Right lobe of liver (tissue), 6 donors: ENCODE results near the gene AKR7A2. TPM values are rescaled to one million over a fixed set of nuclear protein-coding genes. Genes with fewer than 3 reads are reported as not detected.

ENCODE experiments used
- ATAC-seq, 4 donors: fragments of 200-7000 bp; cut with Tn5 transposase; one replicate each; pipeline ENCODE4 v1.9.1; 2020; ENCODE audit warnings: mild to moderate bottlenecking in 4 of 4, moderate library complexity in 4 of 4
- DNase-seq, 3 donors: peaks; one replicate each; pipeline ENCODE4 v3.0.0-alpha.2; 2020
- H3K27ac ChIP-seq, 3 donors: fragments of 200-600 bp; one replicate each; pipeline ENCODE4 v1.8.0; 2022
- H3K27me3 ChIP-seq, 2 donors: fragments of 200-600 bp; one replicate each; pipeline ENCODE4 v1.8.0; 2022
- H3K36me3 ChIP-seq, 4 donors: fragments of 200-600 bp; sonication (generic) in 1 of 4; one replicate each; pipeline versions ENCODE4 v1.5.1 to v1.8.0; 2017 to 2022; ENCODE audit warnings: control low read depth in 1 of 4
- H3K4me1 ChIP-seq, 4 donors: fragments of 200-600 bp; sonication (generic) in 1 of 4; one replicate each; pipeline versions ENCODE4 v1.5.1 to v1.8.0; 2017 to 2022; ENCODE audit warnings: control low read depth in 1 of 4
- H3K4me3 ChIP-seq, 3 donors: fragments of 200-600 bp; one replicate each; pipeline ENCODE4 v1.8.0; 2022
- H3K9me3 ChIP-seq, 4 donors: fragments of 200-600 bp; sonication (generic) in 1 of 4; one replicate each; pipeline versions ENCODE4 v1.5.1 to v1.8.0; 2017 to 2022; ENCODE audit warnings: control low read depth in 1 of 4
- POLR2A ChIP-seq: fragments of 450-650 bp; IDR thresholded peaks from one replicate; pipeline ENCODE4 v1.6.1; 2017; ENCODE audit warnings: antibody characterized with exemption, mild to moderate bottlenecking
- WGBS: methylation state at CpG from one replicate; pipeline ENCODE4 v1.1.6; 2018; ENCODE audit warnings: low coverage, low lambda C conversion rate; ENCODE audit not compliant: insufficient coverage; ENCODE audit errors: missing lambda C conversion rate; 5-methylcytosine and 5-hydroxymethylcytosine counted together
- intact Hi-C, 2 donors: fragments of 100-400 bp; cut with DNase I; formaldehyde crosslinking; loops; one replicate each; pipeline versions ENCODE4 v1.11.2 to v1.14.1; 2022
- long read RNA-seq: library from polyadenylated mRNA; unstranded; transcript quantifications from one replicate; pipeline ENCODE4 v2.0.0, GENCODE V29; 2019
- total RNA-seq, 6 experiments: library from RNA; depleted of rRNA in 2 of 6; stranded (reverse); fragments of >200 nt in 2 of 6; fragmentation: NEBNext Ultra II Directional in 3 of 6; extraction: Animal tissue kit (Norgen Biotek cat#: 25700) in 3 of 6; gene quantifications; one replicate each; pipeline versions ENCODE4 v1.1.0 to v1.2.4, GENCODE V29; 2016 to 2023
- TF ChIP-seq, protein P1 (sequence below), 4 donors: fragments of 200-600 bp in 3 of 4; fragments of 450-650 bp in 1 of 4; IDR thresholded peaks; one replicate each; pipeline versions ENCODE4 v1.5.1 to v1.8.0; 2016 to 2022; ENCODE audit warnings: antibody characterized with exemption in 4 of 4, mild to moderate bottlenecking in 2 of 4
- donor health status: DM: no; HTN: yes; CAD: no.
- donor health status: DM: no; HTN: no; CAD: no.
- donor health status: DM: no; HTN: no; CAD: no.
- donor health status: DM: no; HTN: yes; CAD: no.
- donor health status: DM: no; HTN: yes; CAD: no.

The AKR7A2 gene
- total RNA-seq = 10 to 100 TPM; 41.4 to 85.1 (median 51.2) TPM
- long read RNA-seq, transcript AKR7A2-201 (7 exons, 1,362 nt) = major isoform, 25 of 27 reads
- long read RNA-seq, partial matches to known transcripts = 1 of 27 reads
- long read RNA-seq, other reads (novel, unspliced or antisense) = 1 of 27 reads

GRCh38 chr1:19311931-19312781 lies at the start of gene AKR7A2, which contains the start of gene SLC66A1:
Gene AKR7A2 (minus strand): TSS chr1:19312144. CDS start chr1:19312124, 20 bp downstream.
Gene SLC66A1 (plus strand): TSS chr1:19312326. CDS start chr1:19317678, 5,352 bp downstream.
- Histone ChIP-seq H3K27ac (peak within 1 kb of the TSS; percentile 75 to 92 (median 79)), H3K36me3 (peaks cover 0 to 11% (median 4%) of the 10 kb centered on the region in 4 donors), H3K4me3 (peak within 1 kb of the TSS; percentile 70 to 94 (median 87)), H3K9me3 (no peaks in the 10 kb centered on the region), H3K4me1 (peaks cover 0 to 18% (median 7%) of the 10 kb centered on the region in 4 donors), H3K27me3 (no peaks in the 10 kb centered on the region)
- ATAC-seq (peak; percentile 92 to 97 (median 94)), DNase-seq (peak; percentile 95 to 96 (median 95))
- intact Hi-C loops = no loop called here
- peak; percentile 79 for TF ChIP-seq POLR2A
- TF ChIP-seq, protein P1, sequence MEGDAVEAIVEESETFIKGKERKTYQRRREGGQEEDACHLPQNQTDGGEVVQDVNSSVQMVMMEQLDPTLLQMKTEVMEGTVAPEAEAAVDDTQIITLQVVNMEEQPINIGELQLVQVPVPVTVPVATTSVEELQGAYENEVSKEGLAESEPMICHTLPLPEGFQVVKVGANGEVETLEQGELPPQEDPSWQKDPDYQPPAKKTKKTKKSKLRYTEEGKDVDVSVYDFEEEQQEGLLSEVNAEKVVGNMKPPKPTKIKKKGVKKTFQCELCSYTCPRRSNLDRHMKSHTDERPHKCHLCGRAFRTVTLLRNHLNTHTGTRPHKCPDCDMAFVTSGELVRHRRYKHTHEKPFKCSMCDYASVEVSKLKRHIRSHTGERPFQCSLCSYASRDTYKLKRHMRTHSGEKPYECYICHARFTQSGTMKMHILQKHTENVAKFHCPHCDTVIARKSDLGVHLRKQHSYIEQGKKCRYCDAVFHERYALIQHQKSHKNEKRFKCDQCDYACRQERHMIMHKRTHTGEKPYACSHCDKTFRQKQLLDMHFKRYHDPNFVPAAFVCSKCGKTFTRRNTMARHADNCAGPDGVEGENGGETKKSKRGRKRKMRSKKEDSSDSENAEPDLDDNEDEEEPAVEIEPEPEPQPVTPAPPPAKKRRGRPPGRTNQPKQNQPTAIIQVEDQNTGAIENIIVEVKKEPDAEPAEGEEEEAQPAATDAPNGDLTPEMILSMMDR (IDR thresholded peaks at IDR 0.05) = peak in 1 of 4 donors; percentile 14
- 0% methylated on average over 10 of the region's 105 CpGs for WGBS

- intact Hi-C loops = no loop called here
- DNase-seq = no peak
- no peak for ATAC-seq
- WGBS = 92% methylated on average over 13 of the region's 18 CpGs
- Histone ChIP-seq H3K9me3 (no peaks in the 10 kb centered on the region), H3K4me3 (no peak overlapping the region), H3K36me3 (peaks cover 0 to 7% (median 6%) of the 10 kb centered on the region in 4 donors), H3K4me1 (peaks cover 0 to 14% (median 0%) of the 10 kb centered on the region in 4 donors), H3K27me3 (no peaks in the 10 kb centered on the region), H3K27ac (no peak overlapping the region)
- no peak for TF ChIP-seq POLR2A
- TF ChIP-seq, protein P1 (IDR thresholded peaks at IDR 0.05) = no peak
These were observed 49.1 kb upstream of the AKR7A2 start for GRCh38 chr1:19360843-19361610.

GRCh38 chr1:19360432-19360831 lies 48.5 kb upstream of the AKR7A2 start:
- Histone ChIP-seq H3K27ac (no peak overlapping the region), H3K9me3 (no peaks in the 10 kb centered on the region), H3K4me1 (peaks cover 0 to 14% (median 0%) of the 10 kb centered on the region in 4 donors), H3K36me3 (peaks cover 0 to 13% (median 11%) of the 10 kb centered on the region in 4 donors), H3K27me3 (no peaks in the 10 kb centered on the region), H3K4me3 (no peak overlapping the region)
- no peak for TF ChIP-seq POLR2A
- TF ChIP-seq, protein P1 (IDR thresholded peaks at IDR 0.05) = no peak
- 78% methylated on average over 6 of the region's 11 CpGs for WGBS
- no peak for DNase-seq
- ATAC-seq = no peak
- intact Hi-C loops = no loop called here

- Histone ChIP-seq H3K27ac (no peak overlapping the region), H3K4me1 (peaks cover 0 to 14% (median 0%) of the 10 kb centered on the region in 4 donors), H3K36me3 (peaks cover 0 to 16% (median 12%) of the 10 kb centered on the region in 4 donors), H3K4me3 (no peak overlapping the region), H3K27me3 (no peaks in the 10 kb centered on the region), H3K9me3 (no peaks in the 10 kb centered on the region)
- ATAC-seq (peak in 1 of 4 donors; percentile 9), DNase-seq (no peak)
- TF ChIP-seq, protein P1 (IDR thresholded peaks at IDR 0.05) = no peak
- TF ChIP-seq POLR2A = no peak
- intact Hi-C loops = no loop called here
- 50% methylated on average over 2 of the region's 6 CpGs for WGBS
These were observed 48.1 kb upstream of the AKR7A2 start for GRCh38 chr1:19360016-19360415.
